Loucy (cell line): ENCODE results near the gene PRSS21.

Source experiments
- H2AFZ ChIP-seq: fragments of 200-600 bp; sonication (generic); 2 replicates; pipeline ENCODE4 v1.6.0; 2016; ENCODE audit warnings: antibody characterized with exemption, mild to moderate bottlenecking, low read length, moderate library complexity
- H3F3A ChIP-seq: fragments of 200-600 bp; 2 replicates; pipeline ENCODE4 v1.6.0; 2016; ENCODE audit warnings: antibody characterized with exemption, low read depth, mild to moderate bottlenecking
- H3K27me3 ChIP-seq: fragments of 200-600 bp; sonication (generic); 2 replicates; pipeline ENCODE4 v1.6.1; 2014; ENCODE audit warnings: low read length, mild to moderate bottlenecking; ENCODE audit not compliant: insufficient read depth, poor library complexity, severe bottlenecking
- H3K36me3 ChIP-seq: fragments of 200-600 bp; sonication (generic); 2 replicates; pipeline ENCODE4 v1.6.1; 2016; ENCODE audit warnings: low read length; ENCODE audit not compliant: insufficient read depth
- H3K4me1 ChIP-seq: fragments of 200-600 bp; sonication (generic); 2 replicates; pipeline ENCODE4 v1.5.1; 2014; ENCODE audit warnings: low read length, mild to moderate bottlenecking; ENCODE audit not compliant: insufficient read depth, poor library complexity, severe bottlenecking
- H3K4me2 ChIP-seq: fragments of 200-600 bp; sonication (generic); 2 replicates; pipeline ENCODE4 v1.6.0; 2014; ENCODE audit warnings: antibody characterized with exemption, low read length, low read depth, mild to moderate bottlenecking; ENCODE audit not compliant: poor library complexity, severe bottlenecking
- H3K4me3 ChIP-seq: fragments of 200-600 bp; sonication (generic); 2 replicates; pipeline ENCODE4 v1.5.1; 2014; ENCODE audit warnings: low read length, mild to moderate bottlenecking, mixed read lengths; ENCODE audit not compliant: poor library complexity, severe bottlenecking
- H3K79me2 ChIP-seq: fragments of 200-600 bp; sonication (generic); 2 replicates; pipeline ENCODE4 v1.6.1; 2014; ENCODE audit warnings: low read length; ENCODE audit not compliant: insufficient read depth
- H3K9ac ChIP-seq: fragments of 200-600 bp; sonication (generic); 2 replicates; pipeline ENCODE4 v1.6.0; 2014; ENCODE audit warnings: mild to moderate bottlenecking, low read depth, low read length, moderate library complexity; ENCODE audit not compliant: poor library complexity, severe bottlenecking
- H3K9me2 ChIP-seq: fragments of 200-600 bp; sonication (generic); replicated peaks from 2 replicates; pipeline ENCODE4 v1.6.1; 2016; ENCODE audit warnings: low read depth, low read length, mixed read lengths
- H3K9me3 ChIP-seq: fragments of 200-600 bp; sonication (generic); 2 replicates; pipeline ENCODE4 v1.6.1; 2014; ENCODE audit warnings: mild to moderate bottlenecking, antibody characterized with exemption, low read length, low read depth; ENCODE audit not compliant: insufficient read depth
- H4K20me1 ChIP-seq: fragments of 200-600 bp; sonication (generic); 2 replicates; pipeline ENCODE4 v1.6.0; 2014; ENCODE audit warnings: antibody characterized with exemption, low read length, mild to moderate bottlenecking; ENCODE audit not compliant: insufficient read depth, poor library complexity, severe bottlenecking
- CTCF ChIP-seq: fragments of 200-600 bp; sonication (generic); conservative IDR thresholded peaks from 2 replicates; pipeline ENCODE4 v1.5.1; 2014; ENCODE audit warnings: mild to moderate bottlenecking, antibody characterized with exemption, low read length
- EZH2phosphoT487 ChIP-seq: fragments of 200-600 bp; IDR thresholded peaks from 2 replicates; pipeline ENCODE4 v1.6.1; 2018; ENCODE audit warnings: antibody characterized with exemption, mild to moderate bottlenecking, moderate library complexity, borderline replicate concordance

Gene PRSS21

GRCh38 chr16:2817340-2818271, 569 bp downstream of the PRSS21 start:
- H3K27me3 ChIP-seq, result no peaks in the 10 kb centered on the region
- H2AFZ ChIP-seq, result no peak overlapping the region
- no peaks in the 10 kb centered on the region for H3K36me3 ChIP-seq
- no peak for TF ChIP-seq EZH2phosphoT487
- no peak for TF ChIP-seq CTCF
- no peaks in the 10 kb centered on the region for H3K79me2 ChIP-seq
- no peak overlapping the region for H3K9ac ChIP-seq
- H4K20me1 ChIP-seq, result no peaks in the 10 kb centered on the region
- no peaks in the 10 kb centered on the region for H3K4me1 ChIP-seq
- H3K4me3 ChIP-seq, result no peak overlapping the region
- H3K9me2 ChIP-seq, result no peaks in the 10 kb centered on the region
- H3K4me2 ChIP-seq, result no peak overlapping the region
- H3K9me3 ChIP-seq, result no peaks in the 10 kb centered on the region
- H3F3A ChIP-seq, result no peaks in the 10 kb centered on the region

GRCh38 chr16:2818272-2818876, 1.3 kb downstream of the PRSS21 start:
- Histone ChIP-seq H3K36me3 (no peaks in the 10 kb centered on the region), H3K4me3 (no peak overlapping the region), H3F3A (no peaks in the 10 kb centered on the region), H4K20me1 (no peaks in the 10 kb centered on the region), H3K4me2 (no peak overlapping the region), H3K9ac (no peak overlapping the region), H3K4me1 (no peaks in the 10 kb centered on the region), H3K9me2 (no peaks in the 10 kb centered on the region), H3K79me2 (no peaks in the 10 kb centered on the region), H3K27me3 (no peaks in the 10 kb centered on the region), H3K9me3 (no peaks in the 10 kb centered on the region), H2AFZ (no peak overlapping the region)
- no peak for TF ChIP-seq CTCF
- TF ChIP-seq EZH2phosphoT487, result no peak

GRCh38 chr16:2819179-2819938, 2.3 kb downstream of the PRSS21 start:
- Histone ChIP-seq H3K79me2 (no peaks in the 10 kb centered on the region), H2AFZ (no peak overlapping the region), H3K4me1 (no peaks in the 10 kb centered on the region), H3F3A (no peaks in the 10 kb centered on the region), H3K27me3 (no peaks in the 10 kb centered on the region), H3K4me2 (no peak overlapping the region), H4K20me1 (no peaks in the 10 kb centered on the region), H3K9me2 (no peaks in the 10 kb centered on the region), H3K36me3 (no peaks in the 10 kb centered on the region), H3K9me3 (no peaks in the 10 kb centered on the region), H3K9ac (no peak overlapping the region), H3K4me3 (no peak overlapping the region)
- TF ChIP-seq EZH2phosphoT487, result no peak
